ACC112 (cell line): ENCODE results near the gene ATG5.
"Not testable (repeated sequence)": the region's sequence is repeated elsewhere in the genome, so short reads cannot be mapped to it uniquely, and the experiment has no call there.

Source experiments
- H2AFZ ChIP-seq: fragments of 200-600 bp; sonication (generic); one replicate; pipeline ENCODE4 v1.6.0; 2017; ENCODE audit warnings: antibody characterized with exemption, low read length; ENCODE audit not compliant: unreplicated experiment
- H3K27ac ChIP-seq: fragments of 200-600 bp; sonication (generic); 2 replicates; pipeline ENCODE4 v1.5.1; 2014; ENCODE audit warnings: low read depth, mild to moderate bottlenecking, antibody characterized with exemption, low read length, moderate library complexity
- H3K27me3 ChIP-seq: fragments of 200-600 bp; sonication (generic); 2 replicates; pipeline ENCODE4 v1.6.1; 2014; ENCODE audit warnings: mild to moderate bottlenecking, antibody characterized with exemption, low read length, moderate library complexity, mixed read lengths; ENCODE audit not compliant: insufficient read depth
- H3K36me3 ChIP-seq: fragments of 200-600 bp; sonication (generic); 2 replicates; pipeline ENCODE4 v1.6.1; 2016; ENCODE audit warnings: mild to moderate bottlenecking, antibody characterized with exemption, low read length, moderate library complexity, mixed read lengths; ENCODE audit not compliant: insufficient read depth
- H3K4me1 ChIP-seq: fragments of 200-600 bp; sonication (generic); one replicate; pipeline ENCODE4 v1.6.1; 2016; ENCODE audit warnings: low read length, mixed read lengths; ENCODE audit not compliant: insufficient read depth, unreplicated experiment, control insufficient read depth
- H3K4me3 ChIP-seq: fragments of 200-600 bp; sonication (generic); 2 replicates; pipeline ENCODE4 v1.5.1; 2014; ENCODE audit warnings: mild to moderate bottlenecking, low read depth, low read length
- H3K79me2 ChIP-seq: fragments of 200-600 bp; sonication (generic); one replicate; pipeline ENCODE4 v1.6.0; 2016; ENCODE audit warnings: low read length; ENCODE audit not compliant: control insufficient read depth, unreplicated experiment, insufficient read depth

The ATG5 gene

GRCh38 chr6:106258726-106259125 lies 66.8 kb downstream of the ATG5 start:
- Histone ChIP-seq H3K4me1 (peaks cover 58% of the 10 kb centered on the region), H3K4me3 (no peak overlapping the region), H2AFZ (no peak overlapping the region), H3K27ac (no peak overlapping the region), H3K36me3 (no peaks in the 10 kb centered on the region), H3K79me2 (peaks cover 27% of the 10 kb centered on the region), H3K27me3 (no peaks in the 10 kb centered on the region)

DNA sequence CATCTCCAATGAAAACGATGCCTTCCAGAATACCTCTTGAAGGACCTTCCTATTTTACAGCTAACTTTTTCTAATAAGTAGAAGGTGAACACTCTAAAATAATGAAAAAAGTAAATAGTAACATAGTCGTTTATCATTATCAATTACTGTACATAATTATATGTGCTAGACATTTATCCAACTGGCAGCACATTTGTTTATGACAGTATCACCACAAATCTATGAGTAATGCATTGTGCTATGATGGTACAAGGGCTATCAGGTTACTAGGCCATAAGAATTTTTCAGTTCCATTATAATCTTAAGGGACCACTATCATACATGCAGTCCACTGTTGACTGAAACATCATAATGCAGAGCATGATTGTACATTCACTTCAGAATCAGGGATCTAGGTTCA lies 68.4 kb downstream of the ATG5 start:
- Histone ChIP-seq H3K27me3 (no peaks in the 10 kb centered on the region), H3K27ac (peak overlapping the region; percentile 45), H3K4me3 (no peak overlapping the region), H3K4me1 (peaks cover 73% of the 10 kb centered on the region), H3K79me2 (peaks cover 34% of the 10 kb centered on the region), H3K36me3 (no peaks in the 10 kb centered on the region), H2AFZ (no peak overlapping the region)

DNA sequence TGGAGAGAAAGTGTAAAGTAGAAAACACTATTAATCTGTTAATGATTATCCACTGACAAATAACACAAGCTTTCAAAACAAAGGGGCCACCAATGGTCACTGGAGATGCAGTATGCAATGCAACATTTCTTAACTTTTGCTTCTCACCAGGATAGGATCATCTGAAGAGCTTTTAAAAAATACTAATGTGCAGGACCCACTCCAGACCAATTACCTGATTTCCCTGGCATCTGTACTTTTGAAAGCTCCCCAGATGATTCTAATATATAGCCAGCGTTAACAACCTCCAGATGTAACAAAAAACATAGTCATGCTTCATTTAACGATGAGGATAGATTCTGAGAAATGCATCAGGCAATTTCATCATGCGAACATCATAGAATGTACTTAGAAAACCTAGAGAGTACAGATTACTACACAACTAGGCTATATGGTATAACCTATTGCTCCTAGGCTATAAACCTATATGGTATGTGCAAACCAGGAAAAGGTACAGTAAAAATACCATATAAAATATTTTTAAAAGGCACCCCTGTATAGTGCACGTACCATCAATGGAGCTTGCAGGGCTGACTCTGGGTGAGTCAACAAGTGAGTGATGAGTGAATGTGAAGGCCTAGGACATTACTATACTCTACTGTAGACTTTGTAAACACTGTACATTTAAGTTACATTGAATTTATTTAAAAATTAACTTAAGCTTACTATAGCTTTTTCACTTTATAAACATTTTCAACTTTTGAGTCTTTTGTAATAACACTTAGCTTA lies 69.2 kb downstream of the ATG5 start:
- Histone ChIP-seq H3K4me1 (peaks cover 68% of the 10 kb centered on the region), H2AFZ (no peak overlapping the region), H3K27ac (peak overlapping the region; percentile 45; the same call in 1 of the 2 replicates), H3K36me3 (no peaks in the 10 kb centered on the region), H3K4me3 (no peak overlapping the region), H3K79me2 (peaks cover 34% of the 10 kb centered on the region), H3K27me3 (no peaks in the 10 kb centered on the region)

GRCh38 chr6:106255306-106255705 lies 70.3 kb downstream of the ATG5 start:
- Histone ChIP-seq H3K27me3 (no peaks in the 10 kb centered on the region), H3K36me3 (no peaks in the 10 kb centered on the region), H3K4me3 (no peak overlapping the region), H2AFZ (no peak overlapping the region), H3K4me1 (peaks cover 66% of the 10 kb centered on the region), H3K79me2 (peaks cover 42% of the 10 kb centered on the region), H3K27ac (no peak overlapping the region; the same call in 1 of the 2 replicates)

DNA sequence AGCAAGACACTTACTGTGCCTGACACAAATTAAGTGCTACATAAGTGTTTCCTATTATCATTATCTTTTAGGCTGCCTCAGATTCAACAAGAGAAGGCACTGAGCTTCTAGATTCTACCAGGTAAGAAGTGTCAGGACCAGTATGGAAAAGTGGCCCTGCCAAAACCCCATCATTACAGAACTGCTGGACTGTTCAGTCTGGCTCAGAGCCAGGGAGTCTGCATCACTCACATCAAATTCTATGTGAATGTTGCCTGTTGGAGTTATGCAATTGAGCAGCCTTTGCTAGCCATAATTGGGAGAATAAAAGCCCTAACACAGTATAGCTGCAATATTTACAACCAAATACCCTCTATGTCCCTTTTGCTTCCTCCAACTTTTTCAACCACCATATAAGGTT lies 70.9 kb downstream of the ATG5 start:
- Histone ChIP-seq H3K79me2 (peaks cover 45% of the 10 kb centered on the region), H3K27ac (peak overlapping the region; percentile 78; the same call in 1 of the 2 replicates), H3K4me3 (no peak overlapping the region), H3K4me1 (peaks cover 66% of the 10 kb centered on the region), H2AFZ (no peak overlapping the region), H3K27me3 (no peaks in the 10 kb centered on the region), H3K36me3 (no peaks in the 10 kb centered on the region)

GRCh38 chr6:106253731-106254130 lies 71.8 kb downstream of the ATG5 start:
- peaks cover 45% of the 10 kb centered on the region for H3K79me2 ChIP-seq
- H3K4me1 ChIP-seq = peaks cover 65% of the 10 kb centered on the region
- H3K36me3 ChIP-seq = no peaks in the 10 kb centered on the region
- 0 out of 2 replicates have a peak overlapping the region, but pooled peaks have one; percentile 15 for H3K4me3 ChIP-seq
- H3K27me3 ChIP-seq = no peaks in the 10 kb centered on the region
- H2AFZ ChIP-seq = no peak overlapping the region
- H3K27ac ChIP-seq = peak overlapping the region; percentile 78

DNA sequence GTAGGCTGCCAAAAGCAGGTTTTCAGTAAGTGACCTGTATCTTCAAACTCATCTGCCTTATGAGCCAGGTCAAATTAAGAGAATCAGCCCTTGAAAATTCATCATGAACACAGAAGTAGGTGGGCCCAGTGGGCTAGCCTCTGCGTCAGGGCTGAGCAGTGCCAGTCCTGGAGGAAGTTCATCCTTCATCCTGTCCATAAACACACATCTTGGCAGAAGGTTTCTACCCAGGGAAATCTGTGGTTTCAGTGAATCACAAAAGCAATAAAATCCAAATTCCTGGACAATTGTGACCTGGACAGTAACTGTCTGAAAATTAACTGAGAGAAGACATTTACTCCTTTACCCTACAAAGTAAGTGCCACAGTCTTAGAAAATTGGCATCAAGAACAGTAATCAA lies 72.4 kb downstream of the ATG5 start:
- H3K4me1 ChIP-seq = peaks cover 59% of the 10 kb centered on the region
- H3K79me2 ChIP-seq = peaks cover 40% of the 10 kb centered on the region
- no peaks in the 10 kb centered on the region for H3K27me3 ChIP-seq
- peak overlapping the region; percentile 35; the same call in 1 of the 2 replicates for H3K4me3 ChIP-seq
- peak overlapping the region; percentile 78 for H3K27ac ChIP-seq
- H2AFZ ChIP-seq = no peak overlapping the region
- H3K36me3 ChIP-seq = no peaks in the 10 kb centered on the region

- peak overlapping the region; percentile 35 for H3K4me3 ChIP-seq
- peak overlapping the region; percentile 78 for H3K27ac ChIP-seq
Observed at GRCh38 chr6:106252687-106253086, 72.9 kb downstream of the ATG5 start.

GRCh38 chr6:106251531-106252255 lies 73.9 kb downstream of the ATG5 start:
- H3K27ac ChIP-seq = peak overlapping the region; percentile 78
- H3K27me3 ChIP-seq, H2AFZ ChIP-seq, H3K36me3 ChIP-seq: not testable (repeated sequence)
- H3K4me1 ChIP-seq = peaks cover 59% of the 10 kb centered on the region
- H3K4me3 ChIP-seq = peak overlapping the region; percentile 35; the same call in 1 of the 2 replicates
- peaks cover 33% of the 10 kb centered on the region for H3K79me2 ChIP-seq

More at GRCh38 chr6:106252687-106253086, 72.9 kb downstream of the ATG5 start:
- Histone ChIP-seq H2AFZ (no peak overlapping the region), H3K79me2 (peaks cover 36% of the 10 kb centered on the region), H3K27me3 (no peaks in the 10 kb centered on the region), H3K36me3 (no peaks in the 10 kb centered on the region), H3K4me1 (peaks cover 59% of the 10 kb centered on the region)

DNA sequence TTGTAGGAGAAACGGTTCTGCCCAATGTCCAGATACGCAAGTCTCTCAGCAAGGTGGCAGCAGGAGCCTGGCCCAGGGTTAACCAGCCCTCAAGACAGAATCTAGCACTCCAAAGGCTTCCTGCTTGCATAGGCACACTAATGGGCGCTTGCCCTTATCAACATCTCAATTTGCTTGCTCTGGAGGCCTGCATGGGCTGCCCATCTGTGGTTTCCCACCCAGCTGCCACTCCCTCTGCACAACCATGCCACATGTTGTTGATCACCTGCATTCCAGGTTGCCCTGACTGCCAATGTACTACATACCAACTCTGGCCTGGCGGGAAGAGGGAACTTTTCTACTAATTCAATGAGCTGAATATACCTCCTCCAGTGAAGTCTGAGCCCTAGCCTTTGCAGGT lies 74.6 kb downstream of the ATG5 start:
- Histone ChIP-seq H3K4me1 (peaks cover 56% of the 10 kb centered on the region), H3K79me2 (peaks cover 28% of the 10 kb centered on the region), H3K27ac (no peak overlapping the region), H3K27me3 (no peaks in the 10 kb centered on the region), H3K36me3 (no peaks in the 10 kb centered on the region), H2AFZ (no peak overlapping the region), H3K4me3 (no peak overlapping the region)
